Thyroid gland (tissue), 4 donors: Measurements from ENCODE around the gene DGKD. TPM values are rescaled to one million over a fixed set of nuclear protein-coding genes. Genes with fewer than 3 reads are reported as not detected.
A peak's percentile ranks its signal among the peaks of the same experiment; 100 is the strongest.

Experiments used
- DNase-seq, 2 donors: peaks; one replicate each; pipeline ENCODE4 v3.0.0-alpha.2; 2019
- H3K27ac ChIP-seq, 3 donors: fragments of 200-600 bp; sonication (generic); 1 replicate in 2 of 3; 2 replicates in 1 of 3; pipeline ENCODE4 v1.5.1; 2016 to 2019; ENCODE audit warnings: mild to moderate bottlenecking in 1 of 3, moderate library complexity in 1 of 3
- H3K27me3 ChIP-seq: fragments of 200-600 bp; sonication (generic); one replicate; pipeline ENCODE4 v1.5.1; 2019
- H3K36me3 ChIP-seq, 2 donors: fragments of 200-600 bp; sonication (generic); one replicate each; pipeline ENCODE4 v1.5.1; 2016 to 2019
- H3K4me1 ChIP-seq, 2 donors: fragments of 200-600 bp; sonication (generic); one replicate each; pipeline ENCODE4 v1.5.1; 2017 to 2019
- H3K4me3 ChIP-seq, 3 donors: fragments of 200-600 bp; sonication (generic); replicated peaks in 1 of 3; 1 replicate in 2 of 3; 2 replicates in 1 of 3; pipeline ENCODE4 v1.5.1; 2016; ENCODE audit warnings: mild to moderate bottlenecking in 1 of 3
- H3K9me3 ChIP-seq: fragments of 200-600 bp; sonication (generic); one replicate; pipeline ENCODE4 v1.5.1; 2017
- POLR2A ChIP-seq, 2 donors: fragments of 450-650 bp; IDR thresholded peaks; one replicate each; pipeline ENCODE4 v1.6.1; 2017; ENCODE audit warnings: antibody characterized with exemption in 2 of 2, mild to moderate bottlenecking in 2 of 2, moderate library complexity in 1 of 2
- WGBS, 2 donors: methylation state at CpG; one replicate each; pipeline ENCODE4 v1.1.5; 2017; 5-methylcytosine and 5-hydroxymethylcytosine counted together
- intact Hi-C: fragments of 100-400 bp; cut with DNase I; formaldehyde crosslinking; loops from one replicate; pipeline ENCODE4 v1.15.1; 2023
- total RNA-seq, 4 donors: library from RNA; depleted of rRNA; stranded (reverse); fragments of >200 nt; gene quantifications; one replicate each; pipeline ENCODE4 v1.2.3, GENCODE V29; 2016
- TF ChIP-seq, protein P1 (sequence below), 6 experiments: fragments of 200-600 bp in 3 of 6; fragments of 450-650 bp in 3 of 6; sonication (generic) in 3 of 6; IDR thresholded peaks; one replicate each; pipeline ENCODE4 v1.5.1; 2016 to 2019; ENCODE audit warnings: antibody characterized with exemption in 6 of 6, mild to moderate bottlenecking in 2 of 6, inconsistent platforms in 1 of 6, moderate library complexity in 1 of 6

Gene DGKD
- total RNA-seq, 4 donors from 2014 or later = 22.3 to 71.7 (median 27.3) TPM

- no peak overlapping the region for H3K4me3 ChIP-seq
These were observed 127.3 kb downstream of the DGKD start for GRCh38 chr2:233481368-233482142.

DNA sequence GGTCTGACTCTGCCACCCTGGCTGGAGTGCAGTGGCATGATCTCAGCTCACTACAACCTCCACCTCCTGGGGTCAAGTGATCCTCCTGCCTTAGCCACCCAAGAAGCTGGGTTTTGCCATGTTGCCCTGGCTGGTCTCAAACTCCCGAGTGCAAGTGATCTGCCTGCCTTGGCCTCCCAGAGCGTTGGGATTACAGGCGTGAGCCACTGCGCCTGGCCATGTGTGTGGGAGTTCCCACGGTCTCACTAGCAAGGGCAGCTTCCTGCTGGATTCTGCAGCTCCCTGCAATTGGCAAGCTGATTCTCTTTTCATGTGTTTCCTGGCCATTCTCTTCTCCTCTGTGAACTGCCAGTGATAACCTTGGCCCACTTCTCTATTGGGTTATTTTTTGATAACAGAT, 128.3 kb downstream of the DGKD start:
- Histone ChIP-seq H3K27me3 (no peaks in the 10 kb centered on the region), H3K36me3 (peaks cover 32 to 50% of the 10 kb centered on the region in 2 donors), H3K4me1 (peaks cover 12 to 13% of the 10 kb centered on the region in 2 donors), H3K4me3 (no peak overlapping the region), H3K9me3 (no peaks in the 10 kb centered on the region), H3K27ac (peak overlapping the region in 1 of 3 donors; percentile 28)
- TF ChIP-seq, protein P1, sequence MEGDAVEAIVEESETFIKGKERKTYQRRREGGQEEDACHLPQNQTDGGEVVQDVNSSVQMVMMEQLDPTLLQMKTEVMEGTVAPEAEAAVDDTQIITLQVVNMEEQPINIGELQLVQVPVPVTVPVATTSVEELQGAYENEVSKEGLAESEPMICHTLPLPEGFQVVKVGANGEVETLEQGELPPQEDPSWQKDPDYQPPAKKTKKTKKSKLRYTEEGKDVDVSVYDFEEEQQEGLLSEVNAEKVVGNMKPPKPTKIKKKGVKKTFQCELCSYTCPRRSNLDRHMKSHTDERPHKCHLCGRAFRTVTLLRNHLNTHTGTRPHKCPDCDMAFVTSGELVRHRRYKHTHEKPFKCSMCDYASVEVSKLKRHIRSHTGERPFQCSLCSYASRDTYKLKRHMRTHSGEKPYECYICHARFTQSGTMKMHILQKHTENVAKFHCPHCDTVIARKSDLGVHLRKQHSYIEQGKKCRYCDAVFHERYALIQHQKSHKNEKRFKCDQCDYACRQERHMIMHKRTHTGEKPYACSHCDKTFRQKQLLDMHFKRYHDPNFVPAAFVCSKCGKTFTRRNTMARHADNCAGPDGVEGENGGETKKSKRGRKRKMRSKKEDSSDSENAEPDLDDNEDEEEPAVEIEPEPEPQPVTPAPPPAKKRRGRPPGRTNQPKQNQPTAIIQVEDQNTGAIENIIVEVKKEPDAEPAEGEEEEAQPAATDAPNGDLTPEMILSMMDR (IDR thresholded peaks at IDR 0.05) = no peak
- TF ChIP-seq POLR2A (IDR thresholded peaks at IDR 0.05) = no peak
- intact Hi-C loops = no loop called here
- 96% methylated on average over 5 of the region's 5 CpGs for WGBS, 2 donors
- DNase-seq = no peak

More at GRCh38 chr2:233481368-233482142, 127.3 kb downstream of the DGKD start:
- whole genome bisulfite sequencing, 2 donors = 82 to 83% methylated on average over 22 of the region's 22 CpGs
- peaks cover 41 to 57% of the 10 kb centered on the region in 2 donors for H3K36me3 ChIP-seq
- no peak overlapping the region for H3K27ac ChIP-seq
- TF ChIP-seq, protein P1 (IDR thresholded peaks at IDR 0.05) = no peak
- no peak for TF ChIP-seq POLR2A (IDR thresholded peaks at IDR 0.05)
- DNase-seq = no peak
- intact Hi-C loops = no loop called here
- no peaks in the 10 kb centered on the region for H3K9me3 ChIP-seq
- H3K4me1 ChIP-seq = peaks cover 2 to 4% of the 10 kb centered on the region in 2 donors
- no peaks in the 10 kb centered on the region for H3K27me3 ChIP-seq

DNA sequence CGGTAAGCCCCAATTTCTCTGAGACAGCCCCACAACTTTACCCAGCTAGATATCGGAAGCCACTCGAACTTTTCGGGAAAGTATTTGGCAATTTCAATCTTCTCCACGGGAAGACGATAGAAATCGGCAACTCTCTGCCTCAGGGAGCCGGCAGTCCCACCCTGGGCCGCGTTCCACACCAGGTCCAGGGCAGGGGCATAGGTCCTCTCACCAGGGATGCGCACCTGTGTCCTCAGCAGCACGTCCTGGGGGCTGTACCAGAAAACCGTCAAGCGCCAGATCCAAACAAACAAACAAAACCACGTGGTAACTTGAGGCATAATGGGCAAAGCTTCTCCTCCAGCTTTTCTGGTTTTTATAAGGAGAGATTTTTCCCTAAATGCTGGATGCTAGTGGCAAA, 131.4 kb downstream of the DGKD start:
- TF ChIP-seq, protein P1 (IDR thresholded peaks at IDR 0.05) = no peak
- TF ChIP-seq POLR2A (IDR thresholded peaks at IDR 0.05) = no peak
- intact Hi-C loops = no loop called here
- DNase-seq = no peak
- WGBS, 2 donors = 91 to 95% methylated on average over 15 of the region's 15 CpGs
- Histone ChIP-seq H3K9me3 (no peaks in the 10 kb centered on the region), H3K27ac (no peak overlapping the region), H3K36me3 (peaks cover 41 to 57% of the 10 kb centered on the region in 2 donors), H3K27me3 (no peaks in the 10 kb centered on the region), H3K4me1 (peaks cover 12 to 13% of the 10 kb centered on the region in 2 donors), H3K4me3 (no peak overlapping the region)

GRCh38 chr2:233486357-233486756, 132.1 kb downstream of the DGKD start:
- Histone ChIP-seq H3K4me3 (no peak overlapping the region), H3K27ac (peak overlapping the region in 2 of 3 donors; percentile 72 to 75), H3K9me3 (no peaks in the 10 kb centered on the region), H3K36me3 (peaks cover 46 to 64% of the 10 kb centered on the region in 2 donors), H3K4me1 (peaks cover 12 to 13% of the 10 kb centered on the region in 2 donors), H3K27me3 (no peaks in the 10 kb centered on the region)
- intact Hi-C loops = no loop called here
- 92 to 93% methylated on average over 4 of the region's 4 CpGs for WGBS, 2 donors
- DNase-seq = no peak
- TF ChIP-seq, protein P1 (IDR thresholded peaks at IDR 0.05) = no peak
- TF ChIP-seq POLR2A (IDR thresholded peaks at IDR 0.05) = no peak
